ENCODE measurements around the gene CD180. TPM values are rescaled to one million over a fixed set of nuclear protein-coding genes. Genes with fewer than 3 reads are reported as not detected.

The CD180 gene
- total and polyA plus RNA-seq, 9 donors: 0.66 to 1.7 (median 0.88) TPM

DNA sequence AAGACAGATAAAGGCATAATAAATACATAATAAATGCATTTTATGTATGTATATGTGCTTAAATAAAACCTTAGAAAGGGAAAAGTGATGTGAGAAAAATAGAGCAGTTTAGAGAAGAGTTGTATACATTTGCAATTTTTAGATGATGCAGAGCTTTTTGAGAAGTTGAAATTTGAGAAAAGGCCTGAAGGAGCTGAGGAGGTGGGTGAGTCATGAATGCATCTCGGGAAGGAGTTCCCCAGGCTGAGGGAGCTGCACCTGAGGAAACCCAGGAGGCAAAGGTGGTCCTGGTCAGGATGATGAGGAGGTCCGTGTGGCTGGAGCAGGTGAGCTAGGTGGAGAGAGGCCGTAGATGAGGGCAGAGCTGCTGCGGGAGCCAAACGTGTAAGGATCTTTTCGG lies 17.4 kb upstream of the CD180 start:
- Histone ChIP-seq H3K27ac (ENCODE audit: low read length) (no peak overlapping the region), H3K4me1 (ENCODE audit: control insufficient read depth, insufficient read depth, low read length) (peaks cover 18% of the 10 kb centered on the region), H3K4me3 (ENCODE audit: low read length) (no peak overlapping the region), H3K27me3 (ENCODE audit: control insufficient read depth, insufficient read depth, low read length) (no peaks in the 10 kb centered on the region), H3K9me3 (replicated peaks; ENCODE audit: control insufficient read depth, low read depth, low read length) (no peaks in the 10 kb centered on the region), H3K36me3 (ENCODE audit: control insufficient read depth, insufficient read depth, low read length) (no peaks in the 10 kb centered on the region)
- no peak for DNase-seq
- WGBS (ENCODE audit: insufficient coverage): 79% methylated on average over 5 of the region's 6 CpGs

DNA sequence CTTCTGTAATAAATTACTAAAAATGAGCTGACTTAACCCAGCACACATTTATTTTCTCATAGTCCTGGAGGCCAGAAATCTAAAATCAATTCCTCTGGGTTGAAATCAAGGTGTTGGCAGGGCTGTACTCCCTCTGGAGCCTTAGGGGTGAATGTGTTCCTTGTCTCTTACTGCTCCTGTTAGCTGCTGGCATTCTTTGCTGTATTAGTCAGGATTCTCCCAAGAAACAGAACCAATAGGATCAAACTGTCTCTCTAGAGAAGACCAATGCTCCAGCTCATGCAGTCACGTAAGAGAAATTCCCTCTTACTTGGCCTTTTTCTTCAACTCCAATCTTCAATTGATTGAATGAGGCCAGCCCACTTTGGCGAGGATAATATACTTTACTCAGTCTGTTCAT lies 15.3 kb upstream of the CD180 start:
- Histone ChIP-seq H3K27me3 (ENCODE audit: control insufficient read depth, insufficient read depth, low read length) (no peaks in the 10 kb centered on the region), H3K9me3 (replicated peaks; ENCODE audit: control insufficient read depth, low read depth, low read length) (no peaks in the 10 kb centered on the region), H3K4me3 (ENCODE audit: low read length) (no peak overlapping the region), H3K27ac (ENCODE audit: low read length) (no peak overlapping the region), H3K36me3 (ENCODE audit: control insufficient read depth, insufficient read depth, low read length) (no peaks in the 10 kb centered on the region), H3K4me1 (ENCODE audit: control insufficient read depth, insufficient read depth, low read length) (peaks cover 18% of the 10 kb centered on the region)
- DNase-seq: no peak
- WGBS (ENCODE audit: insufficient coverage): 100% methylated on average over 1 of the region's 2 CpGs

- DNase-seq: peak; percentile 84
- peaks cover 10% of the 10 kb centered on the region for H3K4me1 ChIP-seq (ENCODE audit: control insufficient read depth, insufficient read depth, low read length)
- no peaks in the 10 kb centered on the region for H3K27me3 ChIP-seq (ENCODE audit: control insufficient read depth, insufficient read depth, low read length)
- no peaks in the 10 kb centered on the region for H3K9me3 ChIP-seq (replicated peaks; ENCODE audit: control insufficient read depth, low read depth, low read length)
- 33% methylated on average over 7 of the region's 11 CpGs for WGBS (ENCODE audit: insufficient coverage)
- no peak overlapping the region for H3K4me3 ChIP-seq (ENCODE audit: low read length)
- H3K27ac ChIP-seq (ENCODE audit: low read length): no peak overlapping the region
- H3K36me3 ChIP-seq (ENCODE audit: control insufficient read depth, insufficient read depth, low read length): no peaks in the 10 kb centered on the region
These were observed 12.7 kb upstream of the CD180 start for GRCh38 chr5:67209141-67209771.

- 81% methylated on average over 2 of the region's 3 CpGs for WGBS (ENCODE audit: insufficient coverage)
- Histone ChIP-seq H3K4me1 (ENCODE audit: control insufficient read depth, insufficient read depth, low read length) (peaks cover 13% of the 10 kb centered on the region), H3K27me3 (ENCODE audit: control insufficient read depth, insufficient read depth, low read length) (no peaks in the 10 kb centered on the region), H3K4me3 (ENCODE audit: low read length) (no peak overlapping the region), H3K36me3 (ENCODE audit: control insufficient read depth, insufficient read depth, low read length) (no peaks in the 10 kb centered on the region), H3K27ac (ENCODE audit: low read length) (no peak overlapping the region), H3K9me3 (replicated peaks; ENCODE audit: control insufficient read depth, low read depth, low read length) (no peaks in the 10 kb centered on the region)
- DNase-seq: no peak
These were observed 11.8 kb upstream of the CD180 start for GRCh38 chr5:67208403-67208802.

- no peaks in the 10 kb centered on the region for H3K9me3 ChIP-seq (replicated peaks; ENCODE audit: control insufficient read depth, low read depth, low read length)
- no peak for DNase-seq
- peaks cover 14% of the 10 kb centered on the region for H3K4me1 ChIP-seq (ENCODE audit: control insufficient read depth, insufficient read depth, low read length)
- no peaks in the 10 kb centered on the region for H3K36me3 ChIP-seq (ENCODE audit: control insufficient read depth, insufficient read depth, low read length)
- 94% methylated on average over 3 of the region's 4 CpGs for WGBS (ENCODE audit: insufficient coverage)
- H3K4me3 ChIP-seq (ENCODE audit: low read length): no peak overlapping the region
- no peak overlapping the region for H3K27ac ChIP-seq (ENCODE audit: low read length)
- no peaks in the 10 kb centered on the region for H3K27me3 ChIP-seq (ENCODE audit: control insufficient read depth, insufficient read depth, low read length)
These were observed 10.3 kb upstream of the CD180 start for GRCh38 chr5:67206929-67207328.

- peaks cover 14% of the 10 kb centered on the region for H3K4me1 ChIP-seq (ENCODE audit: control insufficient read depth, insufficient read depth, low read length)
- no peak overlapping the region for H3K27ac ChIP-seq (ENCODE audit: low read length)
- DNase-seq: no peak
These were observed 9.9 kb upstream of the CD180 start for GRCh38 chr5:67206461-67206860.

GRCh38 chr5:67205981-67206380 lies 9.4 kb upstream of the CD180 start:
- Histone ChIP-seq H3K9me3 (replicated peaks; ENCODE audit: control insufficient read depth, low read depth, low read length) (no peaks in the 10 kb centered on the region), H3K27me3 (ENCODE audit: control insufficient read depth, insufficient read depth, low read length) (no peaks in the 10 kb centered on the region), H3K4me1 (ENCODE audit: control insufficient read depth, insufficient read depth, low read length) (peaks cover 14% of the 10 kb centered on the region), H3K36me3 (ENCODE audit: control insufficient read depth, insufficient read depth, low read length) (no peaks in the 10 kb centered on the region), H3K4me3 (ENCODE audit: low read length) (no peak overlapping the region), H3K27ac (ENCODE audit: low read length) (no peak overlapping the region)
- 100% methylated on average over 3 of the region's 3 CpGs for WGBS (ENCODE audit: insufficient coverage)
- DNase-seq: no peak

More at GRCh38 chr5:67206461-67206860, 9.9 kb upstream of the CD180 start:
- WGBS (ENCODE audit: insufficient coverage): no CpG with 5 or more reads among the region's 2 CpGs
- Histone ChIP-seq H3K36me3 (ENCODE audit: control insufficient read depth, insufficient read depth, low read length) (no peaks in the 10 kb centered on the region), H3K4me3 (ENCODE audit: low read length) (no peak overlapping the region), H3K9me3 (replicated peaks; ENCODE audit: control insufficient read depth, low read depth, low read length) (no peaks in the 10 kb centered on the region), H3K27me3 (ENCODE audit: control insufficient read depth, insufficient read depth, low read length) (no peaks in the 10 kb centered on the region)

DNA sequence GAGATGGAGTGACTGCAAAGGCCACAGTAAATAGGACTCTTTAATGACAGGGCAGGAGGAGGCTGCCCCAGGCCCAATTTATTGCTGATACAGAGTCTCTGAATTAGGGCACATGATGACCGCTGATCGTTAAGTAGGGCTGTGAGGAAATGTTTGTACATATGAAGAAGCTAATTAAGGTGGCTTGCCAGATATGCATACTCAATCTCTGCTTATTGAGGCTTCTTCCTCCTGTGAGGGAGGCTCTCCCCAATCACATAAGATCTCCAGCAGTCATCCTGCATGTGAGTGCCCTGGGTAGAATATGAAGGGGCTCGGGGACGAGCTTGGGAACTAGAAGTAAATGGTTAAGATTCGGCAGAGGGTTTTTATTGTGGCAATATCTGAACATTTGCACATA lies 8.2 kb upstream of the CD180 start:
- H3K36me3 ChIP-seq (ENCODE audit: control insufficient read depth, insufficient read depth, low read length): no peaks in the 10 kb centered on the region
- no peaks in the 10 kb centered on the region for H3K27me3 ChIP-seq (ENCODE audit: control insufficient read depth, insufficient read depth, low read length)
- no peak for DNase-seq
- no peaks in the 10 kb centered on the region for H3K9me3 ChIP-seq (replicated peaks; ENCODE audit: control insufficient read depth, low read depth, low read length)
- H3K27ac ChIP-seq (ENCODE audit: low read length): peak overlapping the region; percentile 39
- peaks cover 14% of the 10 kb centered on the region for H3K4me1 ChIP-seq (ENCODE audit: control insufficient read depth, insufficient read depth, low read length)
- H3K4me3 ChIP-seq (ENCODE audit: low read length): no peak overlapping the region
- 17% methylated on average over 1 of the region's 5 CpGs for WGBS (ENCODE audit: insufficient coverage)

- DNase-seq: no peak
- Histone ChIP-seq H3K4me3 (ENCODE audit: low read length) (no peak overlapping the region), H3K4me1 (ENCODE audit: control insufficient read depth, insufficient read depth, low read length) (peaks cover 14% of the 10 kb centered on the region), H3K9me3 (replicated peaks; ENCODE audit: control insufficient read depth, low read depth, low read length) (no peaks in the 10 kb centered on the region), H3K27me3 (ENCODE audit: control insufficient read depth, insufficient read depth, low read length) (no peaks in the 10 kb centered on the region), H3K36me3 (ENCODE audit: control insufficient read depth, insufficient read depth, low read length) (no peaks in the 10 kb centered on the region), H3K27ac (ENCODE audit: low read length) (no peak overlapping the region)
- no CpG with 5 or more reads among the region's 2 CpGs for WGBS (ENCODE audit: insufficient coverage)
These were observed 7.1 kb upstream of the CD180 start for GRCh38 chr5:67203701-67204074.

DNA sequence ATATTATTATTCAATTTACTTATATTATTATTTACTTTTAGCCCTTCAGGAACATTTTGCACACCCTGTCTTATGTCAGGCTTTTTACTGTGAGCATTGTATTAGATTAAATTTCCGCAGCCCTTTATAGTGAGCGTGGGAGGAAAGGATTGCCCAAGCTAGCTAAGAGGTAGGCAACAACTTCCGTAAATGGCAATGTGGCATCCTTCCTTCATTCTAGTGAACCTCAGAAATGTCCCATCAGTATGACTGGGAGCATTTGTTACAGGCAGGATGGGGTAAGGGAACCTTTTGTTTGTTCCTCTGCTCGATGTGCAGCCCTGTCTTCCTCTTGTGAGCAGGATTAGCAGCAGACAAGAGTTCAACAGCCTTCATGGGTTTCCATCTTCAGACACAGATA lies 6.2 kb upstream of the CD180 start:
- no peaks in the 10 kb centered on the region for H3K27me3 ChIP-seq (ENCODE audit: control insufficient read depth, insufficient read depth, low read length)
- H3K4me1 ChIP-seq (ENCODE audit: control insufficient read depth, insufficient read depth, low read length): peaks cover 14% of the 10 kb centered on the region
- H3K9me3 ChIP-seq (replicated peaks; ENCODE audit: control insufficient read depth, low read depth, low read length): no peaks in the 10 kb centered on the region
- DNase-seq: no peak
- 43% methylated on average over 1 of the region's 4 CpGs for WGBS (ENCODE audit: insufficient coverage)
- no peak overlapping the region for H3K27ac ChIP-seq (ENCODE audit: low read length)
- H3K36me3 ChIP-seq (ENCODE audit: control insufficient read depth, insufficient read depth, low read length): no peaks in the 10 kb centered on the region
- no peak overlapping the region for H3K4me3 ChIP-seq (ENCODE audit: low read length)
